Prostate gland (tissue), 2 donors: ENCODE data around the gene CA12. TPM values are rescaled to one million over a fixed set of nuclear protein-coding genes. Genes with fewer than 3 reads are reported as not detected.

Experiments used
- DNase-seq: peaks from one replicate; pipeline ENCODE4 v3.0.0-alpha.2; 2019; ENCODE audit warnings: low spot score
- H3K27ac ChIP-seq, 2 donors: fragments of 200-600 bp; sonication (generic); 2 replicates each; pipeline ENCODE4 v1.5.1; 2017 to 2019
- H3K27me3 ChIP-seq: fragments of 200-600 bp; sonication (generic); replicated peaks from 2 replicates; pipeline ENCODE4 v1.5.1; 2019; ENCODE audit not compliant: insufficient read depth
- H3K36me3 ChIP-seq, 2 donors: fragments of 200-600 bp; sonication (generic); 1 replicate in 1 of 2; 2 replicates in 1 of 2; pipeline versions ENCODE4 v1.5.1 to v1.8.1; 2017 to 2019
- H3K4me1 ChIP-seq: fragments of 200-600 bp; sonication (generic); replicated peaks from 2 replicates; pipeline ENCODE4 v1.5.1; 2019
- H3K4me3 ChIP-seq, 2 donors: fragments of 200-600 bp; sonication (generic); 2 replicates each; pipeline ENCODE4 v1.5.1; 2017 to 2019
- H3K9me3 ChIP-seq: fragments of 200-600 bp; sonication (generic); 2 replicates; pipeline ENCODE4 v1.5.1; 2017
- CTCF ChIP-seq, 4 experiments: fragments of 200-600 bp in 2 of 4; fragments of 450-650 bp in 2 of 4; sonication (generic) in 2 of 4; IDR thresholded peaks; 1 replicate in 3 of 4; 2 replicates in 1 of 4; pipeline ENCODE4 v1.5.1; 2016 to 2019; ENCODE audit warnings: antibody characterized with exemption in 4 of 4, mild to moderate bottlenecking in 2 of 4, moderate library complexity in 2 of 4
- POLR2A ChIP-seq: fragments of 450-650 bp; IDR thresholded peaks from one replicate; pipeline ENCODE4 v1.6.1; 2016; ENCODE audit warnings: antibody characterized with exemption, mild to moderate bottlenecking
- POLR2AphosphoS5 ChIP-seq: sonication (generic); formaldehyde crosslinking; IDR thresholded peaks from one replicate; pipeline ENCODE4 v1.6.1; 2017; ENCODE audit warnings: antibody characterized with exemption
- WGBS: methylation state at CpG from one replicate; pipeline ENCODE4 v1.1.5; 2018; 5-methylcytosine and 5-hydroxymethylcytosine counted together
- intact Hi-C: fragments of 100-400 bp; cut with DNase I; formaldehyde crosslinking; loops from one replicate; pipeline ENCODE4 v1.14.2; 2022
- total RNA-seq, 2 donors: library from RNA; depleted of rRNA; stranded (reverse); fragments of >200 nt; gene quantifications; one replicate each; pipeline ENCODE4 v1.1.0, GENCODE V29; 2016

Gene CA12
- total RNA-seq, 2 donors from 2014 or later, result 3.0 to 9.5 TPM

DNA sequence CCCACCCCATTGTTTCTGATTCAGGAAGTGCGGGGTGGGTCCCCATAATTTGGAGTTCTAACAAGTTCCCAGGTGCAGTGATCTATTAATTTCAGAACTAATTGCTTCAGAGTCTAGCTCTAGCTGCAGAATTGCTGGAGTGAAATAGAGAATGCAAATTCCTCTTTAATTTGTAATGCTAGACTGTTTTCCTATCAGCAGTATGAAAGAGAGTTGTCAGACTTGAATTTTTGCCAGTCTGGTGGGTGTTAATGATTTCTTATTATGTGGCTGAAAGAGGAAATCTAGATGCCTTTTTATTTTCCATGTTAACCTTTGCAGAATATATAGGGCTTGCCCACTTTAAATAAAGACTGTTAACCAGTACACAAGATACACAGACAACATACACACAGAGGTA, 80.6 kb downstream of the CA12 start:
- intact Hi-C loops, result no loop called here
- H3K9me3 ChIP-seq, result no peaks in the 10 kb centered on the region
- TF ChIP-seq POLR2A, result no peak
- no peak for TF ChIP-seq POLR2AphosphoS5
- TF ChIP-seq CTCF (IDR thresholded peaks at IDR 0.05), result no peak
- no peaks in the 10 kb centered on the region for H3K36me3 ChIP-seq
- 59% methylated on average over 1 of the region's 1 CpG for WGBS
- no peak for DNase-seq
- no peaks in the 10 kb centered on the region for H3K4me1 ChIP-seq
- no peak overlapping the region for H3K4me3 ChIP-seq
- no peak overlapping the region for H3K27ac ChIP-seq
- H3K27me3 ChIP-seq, result no peaks in the 10 kb centered on the region

DNA sequence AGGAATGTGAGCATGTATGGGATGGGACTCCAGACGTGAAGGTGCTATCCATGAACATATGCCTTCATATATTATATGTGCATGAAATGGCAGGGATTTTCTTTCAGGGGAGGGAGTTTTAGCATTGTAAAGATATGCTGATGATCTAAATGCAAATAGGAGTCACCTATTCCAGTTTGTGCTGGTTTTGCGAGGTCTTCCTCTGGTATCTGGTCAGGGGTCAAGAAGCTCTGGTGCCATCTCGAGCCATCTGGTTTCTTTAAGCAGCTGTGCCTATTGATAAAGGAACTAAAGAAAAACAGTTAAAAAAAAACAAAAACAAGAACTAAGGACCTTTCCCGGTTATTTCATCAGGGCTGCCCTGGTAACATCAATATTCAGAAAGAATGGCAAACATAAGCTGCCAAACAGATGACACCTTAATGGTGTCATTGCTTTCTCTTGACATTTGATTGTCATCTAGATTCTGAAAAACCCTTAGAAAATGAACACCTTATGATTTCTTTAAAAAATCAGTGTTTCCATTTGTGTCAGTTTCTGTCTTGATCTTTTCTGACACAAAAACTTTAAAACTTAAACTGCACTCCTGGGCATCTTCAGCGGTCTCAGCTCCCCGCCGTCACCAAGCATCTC, 81.6 kb downstream of the CA12 start:
- intact Hi-C loops, result no loop called here
- no peaks in the 10 kb centered on the region for H3K4me1 ChIP-seq
- H3K9me3 ChIP-seq, result no peaks in the 10 kb centered on the region
- WGBS, result 92% methylated on average over 7 of the region's 7 CpGs
- H3K27ac ChIP-seq, result no peak overlapping the region
- no peak for TF ChIP-seq CTCF (IDR thresholded peaks at IDR 0.05)
- TF ChIP-seq POLR2AphosphoS5, result no peak
- H3K27me3 ChIP-seq, result no peaks in the 10 kb centered on the region
- no peak overlapping the region for H3K4me3 ChIP-seq
- no peaks in the 10 kb centered on the region for H3K36me3 ChIP-seq
- no peak for DNase-seq

- H3K4me3 ChIP-seq, result no peak overlapping the region
- no peak for DNase-seq
- no peaks in the 10 kb centered on the region for H3K9me3 ChIP-seq
- H3K27ac ChIP-seq, result no peak overlapping the region
- WGBS, result 82% methylated on average over 6 of the region's 6 CpGs
- no peaks in the 10 kb centered on the region for H3K36me3 ChIP-seq
- H3K4me1 ChIP-seq, result no peaks in the 10 kb centered on the region
- intact Hi-C loops, result no loop called here
- TF ChIP-seq CTCF (IDR thresholded peaks at IDR 0.05) (no peak), POLR2AphosphoS5 (no peak), POLR2A (no peak)
- no peaks in the 10 kb centered on the region for H3K27me3 ChIP-seq
Measured at GRCh38 chr15:63296195-63296594, 85.5 kb downstream of the CA12 start.

DNA sequence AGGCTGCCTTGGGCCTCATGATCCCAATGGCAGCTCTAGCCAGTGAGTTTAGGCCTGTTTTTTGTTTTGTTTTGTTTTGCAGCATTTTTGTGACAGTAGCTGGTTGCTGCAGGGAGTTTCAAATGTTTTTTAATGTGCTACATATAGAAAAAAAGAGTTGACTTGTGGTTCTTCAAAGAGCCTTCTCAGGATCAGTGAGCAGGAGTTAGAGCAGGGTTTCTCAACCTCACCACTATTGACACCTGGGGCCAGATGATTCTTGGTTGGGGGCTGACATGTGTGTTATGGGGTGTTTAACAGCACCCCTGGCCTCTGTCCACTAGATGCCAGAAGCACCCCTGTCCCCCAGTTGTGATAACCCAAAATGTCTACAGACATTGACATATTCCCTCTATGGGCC, 86.3 kb downstream of the CA12 start:
- no peak for DNase-seq
- Histone ChIP-seq H3K9me3 (no peaks in the 10 kb centered on the region), H3K36me3 (no peaks in the 10 kb centered on the region), H3K4me1 (no peaks in the 10 kb centered on the region), H3K27ac (no peak overlapping the region), H3K4me3 (no peak overlapping the region), H3K27me3 (no peaks in the 10 kb centered on the region)
- TF ChIP-seq POLR2AphosphoS5, result no peak
- no peak for TF ChIP-seq POLR2A
- no peak for TF ChIP-seq CTCF (IDR thresholded peaks at IDR 0.05)
- intact Hi-C loops, result no loop called here

DNA sequence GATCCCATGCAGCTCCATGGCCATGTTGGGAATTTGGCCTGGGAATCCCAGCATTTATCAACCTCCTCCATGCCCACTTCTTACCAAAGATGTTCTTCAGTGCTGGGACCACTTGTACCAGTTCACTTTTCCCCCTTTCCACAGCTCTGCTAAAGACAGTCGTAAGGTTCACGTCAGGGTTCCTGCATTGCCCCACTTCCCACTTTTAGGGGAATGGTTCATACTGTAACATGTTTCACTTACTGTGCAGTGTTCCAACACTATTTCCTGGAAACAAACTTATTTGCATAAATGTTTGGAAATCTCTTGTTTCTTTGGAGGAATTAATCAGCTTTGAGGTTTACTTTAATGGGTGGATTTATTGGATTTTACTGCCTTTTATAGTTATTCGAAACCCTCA, 87.3 kb downstream of the CA12 start:
- no peak for TF ChIP-seq CTCF (IDR thresholded peaks at IDR 0.05)
- no peak for TF ChIP-seq POLR2AphosphoS5
- TF ChIP-seq POLR2A, result no peak
- intact Hi-C loops, result no loop called here
- 86% methylated on average over 3 of the region's 3 CpGs for WGBS
- Histone ChIP-seq H3K4me1 (no peaks in the 10 kb centered on the region), H3K4me3 (no peak overlapping the region), H3K27me3 (no peaks in the 10 kb centered on the region), H3K27ac (no peak overlapping the region), H3K9me3 (no peaks in the 10 kb centered on the region), H3K36me3 (no peaks in the 10 kb centered on the region)
- DNase-seq, result no peak
